Mesenchymal stem cell (in vitro differentiated cells and primary cell): ENCODE data around the gene FYN.

Source experiments
- DNase-seq: peaks from one replicate; pipeline ENCODE4 v3.0.0-alpha.2; 2013
- H2AFZ ChIP-seq: one replicate; pipeline ENCODE4 v1.6.1; 2013; ENCODE audit warnings: low read depth, mild to moderate bottlenecking, control low read depth, inconsistent platforms, low read length, moderate library complexity
- H2AK5ac ChIP-seq: 2 replicates; pipeline ENCODE4 v1.6.1; 2013; ENCODE audit warnings: low read length, moderate library complexity, mild to moderate bottlenecking, inconsistent platforms; ENCODE audit not compliant: severe bottlenecking
- H2BK120ac ChIP-seq: one replicate; pipeline ENCODE4 v1.6.1; 2013; ENCODE audit warnings: low read depth, mild to moderate bottlenecking, inconsistent platforms, low read length, moderate library complexity
- H2BK12ac ChIP-seq, 2 experiments: one replicate each; pipeline ENCODE4 v1.6.1; 2013; ENCODE audit warnings: inconsistent platforms in 2 of 2, low read length in 2 of 2, mild to moderate bottlenecking in 2 of 2, moderate library complexity in 2 of 2, control low read depth in 1 of 2
- H2BK15ac ChIP-seq: one replicate; pipeline ENCODE4 v1.6.1; 2013; ENCODE audit warnings: mild to moderate bottlenecking, low read depth, inconsistent platforms; ENCODE audit not compliant: poor library complexity, severe bottlenecking
- H2BK5ac ChIP-seq: 2 replicates; pipeline ENCODE4 v1.6.1; 2013; ENCODE audit warnings: low read depth, mild to moderate bottlenecking, low read length, control low read depth, inconsistent platforms; ENCODE audit not compliant: poor library complexity, severe bottlenecking
- H3K14ac ChIP-seq, 2 experiments: one replicate each; pipeline ENCODE4 v1.6.1; 2013; ENCODE audit warnings: inconsistent platforms in 2 of 2, low read length in 2 of 2, control low read depth in 1 of 2, mild to moderate bottlenecking in 1 of 2, moderate library complexity in 1 of 2
- H3K18ac ChIP-seq, 2 experiments: one replicate each; pipeline ENCODE4 v1.6.1; 2013; ENCODE audit warnings: inconsistent platforms in 2 of 2, low read length in 2 of 2, control low read depth in 1 of 2, low read depth in 1 of 2, mild to moderate bottlenecking in 1 of 2
- H3K23ac ChIP-seq, 2 experiments: one replicate each; pipeline ENCODE4 v1.6.1; 2013; ENCODE audit warnings: inconsistent platforms in 2 of 2, low read length in 2 of 2, mild to moderate bottlenecking in 2 of 2, moderate library complexity in 2 of 2, control low read depth in 1 of 2
- H3K27ac ChIP-seq: 2 replicates; pipeline ENCODE4 v1.5.1; 2013; ENCODE audit warnings: mild to moderate bottlenecking, moderate library complexity, low read length, control low read depth, inconsistent platforms; ENCODE audit not compliant: poor library complexity, severe bottlenecking
- H3K27me3 ChIP-seq, 2 experiments: 2 replicates each; pipeline versions ENCODE4 v1.6.1 to v1.7.0; 2013; ENCODE audit warnings: low read length in 2 of 2, mild to moderate bottlenecking in 2 of 2, moderate library complexity in 2 of 2, control low read depth in 1 of 2, inconsistent platforms in 1 of 2; ENCODE audit not compliant: control insufficient read depth in 1 of 2, insufficient read depth in 1 of 2
- H3K36me3 ChIP-seq, 2 experiments: 2 replicates each; pipeline versions ENCODE4 v1.6.1 to v1.7.0; 2013; ENCODE audit warnings: low read length in 2 of 2, control low read depth in 1 of 2, inconsistent platforms in 1 of 2, low read depth in 1 of 2, mild to moderate bottlenecking in 1 of 2; ENCODE audit not compliant: insufficient read depth in 2 of 2, control insufficient read depth in 1 of 2
- H3K4ac ChIP-seq, 2 experiments: one replicate each; pipeline ENCODE4 v1.6.1; 2013; ENCODE audit warnings: inconsistent platforms in 2 of 2, low read length in 2 of 2, mild to moderate bottlenecking in 2 of 2, moderate library complexity in 2 of 2, control low read depth in 1 of 2, low read depth in 1 of 2
- H3K4me1 ChIP-seq: 2 replicates; pipeline ENCODE4 v1.6.1; 2013; ENCODE audit warnings: low read depth, low read length, control low read depth; ENCODE audit not compliant: control insufficient read depth, insufficient read depth
- H3K4me2 ChIP-seq: 2 replicates; pipeline ENCODE4 v1.6.1; 2013; ENCODE audit warnings: low read length, mild to moderate bottlenecking, inconsistent platforms; ENCODE audit not compliant: poor library complexity, severe bottlenecking
- H3K4me3 ChIP-seq, 2 experiments: 2 replicates each; pipeline versions ENCODE4 v1.5.1 to v1.7.0; 2013; ENCODE audit warnings: low read length in 2 of 2, mild to moderate bottlenecking in 2 of 2, control low read depth in 1 of 2, low read depth in 1 of 2; ENCODE audit not compliant: insufficient read depth in 1 of 2
- H3K79me1 ChIP-seq: replicated peaks from 2 replicates; pipeline ENCODE4 v1.6.1; 2013; ENCODE audit warnings: mild to moderate bottlenecking, control low read depth, low read length, inconsistent platforms; ENCODE audit not compliant: poor library complexity, severe bottlenecking
- H3K9ac ChIP-seq: 2 replicates; pipeline ENCODE4 v1.7.0; 2013; ENCODE audit warnings: mild to moderate bottlenecking, low read length, moderate library complexity
- H3K9me3 ChIP-seq: 2 replicates; pipeline ENCODE4 v1.7.0; 2013; ENCODE audit warnings: mild to moderate bottlenecking, low read length; ENCODE audit not compliant: control insufficient read depth
- H4K8ac ChIP-seq: one replicate; pipeline ENCODE4 v1.6.1; 2013; ENCODE audit warnings: inconsistent platforms, mild to moderate bottlenecking, low read length, moderate library complexity
- H4K91ac ChIP-seq: one replicate; pipeline ENCODE4 v1.6.1; 2013; ENCODE audit warnings: mild to moderate bottlenecking, low read length, inconsistent platforms
- WGBS: methylation state at CpG from one replicate; pipeline ENCODE4 v1.1.7; 2013; ENCODE audit warnings: mixed read lengths; 5-methylcytosine and 5-hydroxymethylcytosine counted together

Gene FYN

DNA sequence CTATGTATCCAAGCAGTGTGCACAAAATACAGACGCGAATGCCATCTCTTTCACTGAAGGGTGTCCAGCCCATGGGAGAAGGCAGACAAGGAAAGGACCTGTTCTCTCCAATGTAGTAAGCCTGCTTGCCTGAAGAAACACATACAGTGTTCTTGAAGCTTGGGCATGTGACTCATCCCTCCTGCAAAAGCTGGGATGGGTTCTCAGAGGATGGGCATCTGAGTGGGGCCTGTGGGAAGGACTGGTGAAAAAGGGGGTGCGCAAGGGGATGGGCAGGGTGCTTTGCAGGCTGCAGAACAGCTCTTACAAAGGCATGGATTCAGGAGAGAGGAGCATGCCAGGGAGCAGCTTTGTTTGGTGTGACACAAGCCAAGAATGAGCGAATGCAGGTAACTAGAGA lies 128.1 kb downstream of the FYN start:
- H2BK15ac ChIP-seq = no peak overlapping the region
- peak overlapping the region in 1 of 2 experiments; percentile 10 for H2BK12ac ChIP-seq
- no peak overlapping the region for H4K8ac ChIP-seq
- DNase-seq = peak; percentile 17
- peak overlapping the region in 1 of 2 experiments; percentile 35 for H3K18ac ChIP-seq
- no peak overlapping the region for H2BK120ac ChIP-seq
- H3K4me1 ChIP-seq = peaks cover 3% of the 10 kb centered on the region
- no peak overlapping the region for H2AFZ ChIP-seq
- no peak overlapping the region for H3K27ac ChIP-seq
- no peak overlapping the region for H3K14ac ChIP-seq
- peak overlapping the region; percentile 31 for H4K91ac ChIP-seq
- peak overlapping the region in 1 of 2 experiments; percentile 36 for H3K4me3 ChIP-seq
- no peak overlapping the region for H3K23ac ChIP-seq
- peaks cover 0 to 15% of the 10 kb centered on the region in 2 experiments for H3K36me3 ChIP-seq
- peaks cover 5% of the 10 kb centered on the region for H3K79me1 ChIP-seq
- H2BK5ac ChIP-seq = no peak overlapping the region
- no peaks in the 10 kb centered on the region for H3K27me3 ChIP-seq
- H3K4me2 ChIP-seq = no peak overlapping the region
- H3K9me3 ChIP-seq = no peaks in the 10 kb centered on the region
- H3K9ac ChIP-seq = peak overlapping the region; percentile 60
- WGBS = 98% methylated on average over 4 of the region's 4 CpGs
- no peak overlapping the region for H2AK5ac ChIP-seq
- no peak overlapping the region for H3K4ac ChIP-seq

DNA sequence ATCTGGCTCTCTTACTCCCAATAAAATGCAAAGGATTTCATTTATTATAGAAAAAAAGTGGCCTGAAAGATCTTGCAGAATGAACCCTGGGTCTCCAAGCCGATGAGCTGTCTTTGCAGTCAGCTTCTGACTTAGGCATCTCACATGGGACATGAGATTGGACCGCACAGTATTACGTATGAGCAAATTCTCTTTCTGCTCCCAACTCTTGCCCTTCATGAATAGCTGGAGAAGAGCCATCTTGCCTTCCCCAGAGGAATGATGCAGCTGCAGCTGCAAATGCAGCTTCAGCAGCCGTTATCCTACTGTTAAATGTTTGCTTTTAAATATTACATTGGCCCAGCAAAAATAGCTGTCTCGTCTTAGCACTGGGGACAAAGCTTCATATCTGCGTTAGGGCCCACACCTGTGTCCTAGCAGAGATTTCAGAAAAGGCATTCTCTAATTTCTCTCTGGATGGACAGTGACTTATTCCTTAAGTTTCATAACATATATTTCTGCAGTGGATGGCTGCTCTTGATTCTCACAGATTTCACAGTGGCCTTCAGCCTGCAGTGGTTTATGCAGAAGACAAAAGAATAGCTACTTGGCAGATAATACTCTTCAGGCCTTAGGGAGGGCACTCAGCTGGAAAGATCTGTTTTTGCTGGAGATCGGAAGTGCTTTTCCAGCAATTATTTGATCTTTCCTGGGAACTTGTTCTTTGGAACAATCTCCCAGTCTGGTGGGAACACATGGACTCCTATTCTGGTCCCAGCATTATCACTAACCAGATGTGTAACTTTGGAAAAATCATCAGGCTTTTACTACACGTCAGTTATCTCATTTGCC lies 129.2 kb downstream of the FYN start:
- H4K91ac ChIP-seq = no peak overlapping the region
- no peak overlapping the region for H3K18ac ChIP-seq
- H3K14ac ChIP-seq = no peak overlapping the region
- DNase-seq = no peak
- H3K4ac ChIP-seq = no peak overlapping the region
- H3K4me3 ChIP-seq = peak overlapping the region in 1 of 2 experiments; percentile 62
- H2AK5ac ChIP-seq = no peak overlapping the region
- H2AFZ ChIP-seq = no peak overlapping the region
- H3K23ac ChIP-seq = no peak overlapping the region
- peaks cover 2 to 24% of the 10 kb centered on the region in 2 experiments for H3K36me3 ChIP-seq
- peaks cover 5% of the 10 kb centered on the region for H3K4me1 ChIP-seq
- no peak overlapping the region for H2BK12ac ChIP-seq
- no peak overlapping the region for H2BK5ac ChIP-seq
- H3K4me2 ChIP-seq = no peak overlapping the region
- peaks cover 3% of the 10 kb centered on the region for H3K79me1 ChIP-seq
- H2BK120ac ChIP-seq = no peak overlapping the region
- no peaks in the 10 kb centered on the region for H3K27me3 ChIP-seq
- peak overlapping the region; percentile 77 for H3K9ac ChIP-seq
- H2BK15ac ChIP-seq = no peak overlapping the region
- H3K9me3 ChIP-seq = no peaks in the 10 kb centered on the region
- 91% methylated on average over 7 of the region's 8 CpGs for WGBS
- no peak overlapping the region for H3K27ac ChIP-seq
- H4K8ac ChIP-seq = no peak overlapping the region

DNA sequence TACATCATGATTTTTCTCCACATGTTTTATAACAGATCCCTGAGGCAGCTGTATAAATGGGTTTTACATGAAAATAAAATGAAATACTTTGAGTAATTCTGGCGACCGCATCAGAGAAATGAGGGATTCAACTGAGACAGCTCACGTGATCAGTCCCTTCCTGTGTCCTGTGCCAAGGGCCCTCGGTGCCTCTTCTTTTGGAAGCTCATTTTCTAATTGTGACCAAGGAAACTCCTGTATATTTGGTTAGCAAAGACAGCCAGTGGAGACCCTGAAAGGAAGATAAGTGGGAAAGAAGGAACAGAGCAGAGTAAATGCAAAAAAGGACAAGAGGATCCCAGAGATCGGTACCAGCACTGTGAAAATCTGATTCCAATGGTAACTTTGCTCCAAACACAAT lies 129.9 kb downstream of the FYN start:
- Histone ChIP-seq H3K9ac (peak overlapping the region; percentile 77), H3K4me2 (no peak overlapping the region), H3K18ac (no peak overlapping the region), H3K79me1 (peaks cover 7% of the 10 kb centered on the region), H3K36me3 (peaks cover 4 to 30% of the 10 kb centered on the region in 2 experiments), H3K9me3 (no peaks in the 10 kb centered on the region), H3K27ac (no peak overlapping the region), H3K4me3 (peak overlapping the region in 1 of 2 experiments; percentile 62), H2BK120ac (no peak overlapping the region), H2BK5ac (no peak overlapping the region), H2BK12ac (no peak overlapping the region), H2BK15ac (no peak overlapping the region), H3K4me1 (peaks cover 8% of the 10 kb centered on the region), H3K27me3 (no peaks in the 10 kb centered on the region), H2AK5ac (no peak overlapping the region), H4K91ac (no peak overlapping the region), H4K8ac (no peak overlapping the region), H3K4ac (no peak overlapping the region), H3K23ac (no peak overlapping the region), H2AFZ (no peak overlapping the region), H3K14ac (no peak overlapping the region)
- WGBS = 96% methylated on average over 4 of the region's 5 CpGs
- DNase-seq = no peak

DNA sequence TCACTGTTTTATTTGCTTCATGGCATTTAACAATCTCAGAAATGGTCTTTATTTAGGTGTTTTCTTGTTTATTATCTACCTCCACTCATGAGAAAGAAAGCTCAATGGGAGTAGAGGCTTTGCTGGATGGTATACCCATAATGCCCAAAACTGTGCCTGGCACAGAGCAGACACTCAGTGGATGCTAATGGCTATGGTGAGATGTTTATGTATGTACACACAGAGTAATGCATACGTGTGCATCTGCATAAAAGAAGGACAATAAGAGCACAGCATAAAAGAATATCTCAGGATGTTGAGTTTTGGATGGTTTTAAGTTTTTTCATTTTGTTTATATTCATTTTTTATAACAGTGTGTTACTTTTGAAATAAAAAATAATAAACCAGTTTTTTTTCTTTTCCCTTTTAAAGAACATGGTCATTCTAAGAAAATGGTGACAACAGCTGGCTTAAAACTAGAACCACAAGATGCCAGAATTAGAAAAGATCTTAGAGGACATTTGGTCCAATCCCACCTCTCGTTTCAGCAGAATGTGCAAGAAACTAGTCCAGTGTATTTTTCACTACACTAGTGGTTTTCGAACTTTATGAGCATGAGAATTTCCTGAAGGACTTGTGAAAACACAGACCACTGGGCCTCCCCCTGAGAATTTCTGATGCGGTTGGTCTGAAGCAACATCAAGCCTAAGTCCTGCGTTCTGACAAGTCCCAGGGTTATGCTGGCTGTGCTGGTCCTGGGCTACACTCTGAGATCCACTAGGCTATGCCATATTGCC lies 131.9 kb downstream of the FYN start:
- WGBS = 97% methylated on average over 4 of the region's 5 CpGs
- Histone ChIP-seq H3K9me3 (no peaks in the 10 kb centered on the region), H3K23ac (no peak overlapping the region), H3K14ac (no peak overlapping the region), H2BK120ac (no peak overlapping the region), H3K79me1 (peaks cover 9% of the 10 kb centered on the region), H3K27me3 (no peaks in the 10 kb centered on the region), H3K18ac (no peak overlapping the region), H2BK15ac (no peak overlapping the region), H3K4me3 (no peak overlapping the region), H3K4ac (no peak overlapping the region), H3K36me3 (peaks cover 4 to 26% of the 10 kb centered on the region in 2 experiments), H3K4me2 (no peak overlapping the region), H2AK5ac (no peak overlapping the region), H2BK12ac (no peak overlapping the region), H3K4me1 (peaks cover 14% of the 10 kb centered on the region), H4K91ac (no peak overlapping the region), H3K9ac (no peak overlapping the region), H2BK5ac (no peak overlapping the region), H3K27ac (no peak overlapping the region), H4K8ac (no peak overlapping the region), H2AFZ (no peak overlapping the region)
- no peak for DNase-seq
